Activated naive CD8-positive, alpha-beta T cell treated with anti-CD3 and anti-CD28 coated beads, Interleukin-2, amount 10 ng/mL, durations not matched to agents 7 days and 5 days (primary cell): ENCODE results near the gene TIGD3. TPM values are rescaled to one million over a fixed set of nuclear protein-coding genes. Genes with fewer than 3 reads are reported as not detected.

Experiments
- ATAC-seq: fragments of 150-1000 bp; cut with Tn5 transposase; one replicate; pipeline ENCODE4 v1.10.0; 2021; ENCODE audit warnings: low read depth, moderate library complexity
- POLR2A ChIA-PET: fragments of 350-600 bp; sonication (Branson Sonifier 250); formaldehyde crosslinking; loops from one replicate; lab custom pipeline; 2021; ENCODE audit warnings: antibody characterized with exemption; lab: Charles Lee
- DNase-seq: peaks from one replicate; pipeline ENCODE4 v3.0.0; 2021
- H3K27ac Mint-ChIP-seq: one replicate; pipeline ENCODE4 v1.8.0; 2022; ENCODE audit warnings: mild to moderate bottlenecking, mixed read lengths
- H3K27me3 Mint-ChIP-seq: one replicate; pipeline ENCODE4 v1.8.0; 2022; ENCODE audit warnings: mild to moderate bottlenecking, moderate library complexity, mixed read lengths
- H3K36me3 Mint-ChIP-seq: one replicate; pipeline ENCODE4 v1.8.0; 2021; ENCODE audit warnings: mild to moderate bottlenecking, mixed read lengths
- H3K4me1 Mint-ChIP-seq: one replicate; pipeline ENCODE4 v1.8.0; 2021; ENCODE audit warnings: mixed read lengths
- H3K4me3 Mint-ChIP-seq: one replicate; pipeline ENCODE4 v1.8.0; 2022; ENCODE audit warnings: mild to moderate bottlenecking, moderate library complexity, mixed read lengths
- H3K9me3 Mint-ChIP-seq: one replicate; pipeline ENCODE4 v1.8.0; 2021; ENCODE audit warnings: mixed read lengths
- total RNA-seq, 2 experiments: library from RNA; stranded (reverse); gene quantifications; one replicate each; pipeline ENCODE4 v1.2.3, GENCODE V29; 2021

Gene TIGD3
- total RNA-seq, 2 experiments from 2014 or later: 0.97 to 1.2 TPM

DNA sequence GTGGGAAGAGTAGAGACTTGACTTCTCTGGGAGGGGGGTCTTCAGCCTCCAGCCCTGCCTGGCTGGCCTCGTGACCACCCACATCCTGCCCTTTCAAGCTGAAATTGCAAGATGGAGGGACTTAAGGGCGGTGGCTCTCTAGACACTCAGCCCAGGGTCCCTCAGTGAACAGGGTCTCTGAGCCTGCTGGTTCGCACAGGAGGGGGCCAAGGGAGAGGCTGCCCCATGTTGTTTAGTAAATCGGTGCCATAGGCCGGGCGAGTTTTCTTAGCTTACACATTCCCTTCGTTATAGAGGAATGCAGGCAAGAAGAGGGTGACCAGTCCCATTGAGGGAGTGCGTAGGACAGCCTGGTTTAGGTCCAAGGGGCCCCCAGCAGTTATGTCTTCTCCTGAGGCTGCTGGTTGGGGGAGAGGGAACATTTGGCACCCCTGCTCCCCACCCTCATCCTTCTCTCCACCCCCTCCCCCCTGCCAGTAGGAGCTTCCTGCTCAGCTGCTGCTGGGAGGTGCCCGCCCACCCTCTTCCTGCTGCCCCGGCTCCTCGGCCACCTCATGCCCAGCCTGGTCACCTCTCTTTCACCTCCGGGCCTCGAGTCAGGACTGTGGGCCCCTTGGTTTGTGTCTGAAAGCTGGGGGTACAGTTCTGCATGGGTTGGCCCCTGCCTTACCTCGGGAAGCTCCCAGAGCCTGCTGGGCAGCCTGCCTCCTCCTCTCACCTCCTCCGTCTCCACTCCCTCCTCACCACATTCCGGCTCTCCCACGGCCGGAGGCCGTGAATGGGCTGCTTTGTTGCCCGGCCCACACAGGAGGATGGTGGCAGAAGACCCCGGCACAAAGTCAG is 35.8 kb downstream of the TIGD3 start:
- POLR2A ChIA-PET: interaction anchor here (0.9 to 1.6 kb wide), 5 partner anchors 12 to 33 kb away, joined by 3 to 5 read pairs (median 4); partner anchors contain the start of gene NEAT1
- DNase-seq: no peak
- Mint-ChIP-seq H3K4me1 (peaks cover 31% of the 10 kb centered on the region), H3K36me3 (peaks cover 13% of the 10 kb centered on the region), H3K27me3 (no peaks in the 10 kb centered on the region), H3K9me3 (no peaks in the 10 kb centered on the region), H3K4me3 (no peak overlapping the region), H3K27ac (peak overlapping the region; percentile 46)
- no peak for ATAC-seq

- POLR2A ChIA-PET: interaction anchor here (1.0 to 1.6 kb wide), 3 partner anchors 22 to 32 kb away, joined by 3 to 5 read pairs (median 4); partner anchors contain the start of gene NEAT1
- no peak for DNase-seq
- peaks cover 13% of the 10 kb centered on the region for H3K36me3 Mint-ChIP-seq
- no peak for ATAC-seq
- no peak overlapping the region for H3K27ac Mint-ChIP-seq
- no peaks in the 10 kb centered on the region for H3K9me3 Mint-ChIP-seq
- H3K4me1 Mint-ChIP-seq: peaks cover 29% of the 10 kb centered on the region
- H3K4me3 Mint-ChIP-seq: no peak overlapping the region
- H3K27me3 Mint-ChIP-seq: no peaks in the 10 kb centered on the region
Measured at GRCh38 chr11:65390996-65391395, 36.4 kb downstream of the TIGD3 start.

DNA sequence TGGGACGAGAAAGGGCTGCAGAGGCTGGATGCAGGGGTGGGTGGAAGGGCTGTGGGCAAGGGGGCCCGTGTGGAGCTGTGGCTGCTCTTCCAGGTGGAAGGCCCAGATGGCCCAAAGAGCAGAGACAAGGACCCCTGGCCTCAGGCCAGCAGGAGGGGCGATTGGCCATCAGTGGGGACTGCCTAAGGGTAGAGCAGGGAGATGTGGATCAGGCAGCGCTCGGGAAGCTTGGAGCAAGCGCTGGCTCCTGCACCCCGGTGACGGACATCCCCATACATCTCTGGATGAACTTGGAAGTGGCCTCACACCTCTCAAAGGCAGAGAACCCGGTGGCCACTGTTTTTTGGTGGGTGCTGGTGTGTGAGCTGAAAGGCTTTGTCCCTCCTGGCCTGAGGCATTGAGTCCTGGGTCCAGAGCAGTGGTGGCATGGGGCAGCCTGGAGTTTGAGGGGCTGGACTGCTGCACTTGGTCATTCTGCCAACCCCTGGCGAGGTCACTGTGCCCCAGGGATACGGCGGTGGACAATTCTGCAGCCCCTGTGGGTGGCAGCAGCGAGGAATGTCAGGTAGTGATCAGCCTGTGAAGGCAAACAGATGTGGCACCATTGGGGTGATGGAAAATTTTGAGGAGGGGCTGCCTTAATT is 37.8 kb downstream of the TIGD3 start:
- POLR2A ChIA-PET: interaction anchor here (1.2 kb wide), 1 partner anchor 27 kb away, joined by 7 read pairs; no protein-coding TSS in a partner anchor
- Mint-ChIP-seq H3K4me1 (peaks cover 27% of the 10 kb centered on the region), H3K27ac (no peak overlapping the region), H3K9me3 (no peaks in the 10 kb centered on the region), H3K36me3 (peaks cover 15% of the 10 kb centered on the region), H3K27me3 (no peaks in the 10 kb centered on the region), H3K4me3 (no peak overlapping the region)
- DNase-seq: no peak
- ATAC-seq: no peak

GRCh38 chr11:65392899-65393298 is 38.3 kb downstream of the TIGD3 start:
- Mint-ChIP-seq H3K27ac (peak overlapping the region; percentile 52), H3K9me3 (no peaks in the 10 kb centered on the region), H3K4me1 (peaks cover 25% of the 10 kb centered on the region), H3K27me3 (no peaks in the 10 kb centered on the region), H3K4me3 (no peak overlapping the region), H3K36me3 (peaks cover 17% of the 10 kb centered on the region)
- DNase-seq: no peak
- no peak for ATAC-seq
- POLR2A ChIA-PET: no interaction called here

DNA sequence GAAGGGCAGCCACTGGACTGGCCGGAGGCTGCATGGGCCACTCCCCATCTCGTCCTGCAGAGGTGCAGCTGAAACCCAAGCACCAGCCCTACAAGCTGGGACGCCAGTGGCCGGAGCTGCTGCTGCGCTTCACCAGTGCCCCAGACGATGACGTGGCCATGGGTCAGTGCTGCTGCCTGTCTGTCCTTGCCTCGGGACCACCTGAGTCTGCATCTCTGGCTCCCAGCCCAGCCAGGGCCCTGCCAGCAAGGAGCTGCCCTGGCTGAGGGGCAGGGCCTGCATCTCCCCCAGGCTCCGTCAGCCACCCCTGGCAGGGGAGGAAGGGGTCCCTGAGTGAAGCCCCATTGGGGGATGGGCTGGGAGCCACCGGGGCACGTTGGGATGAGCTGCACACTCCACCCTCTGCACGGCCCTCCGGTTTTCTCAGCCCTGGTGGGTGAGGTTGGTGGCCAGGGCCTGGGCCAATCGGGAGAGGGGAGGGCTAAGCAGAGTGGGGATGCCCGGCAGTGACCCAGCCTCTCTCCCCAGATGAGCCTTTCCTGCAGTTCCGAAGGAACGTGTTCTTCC is 39.0 kb downstream of the TIGD3 start:
- H3K4me1 Mint-ChIP-seq: peaks cover 18% of the 10 kb centered on the region
- no peak for DNase-seq

DNA sequence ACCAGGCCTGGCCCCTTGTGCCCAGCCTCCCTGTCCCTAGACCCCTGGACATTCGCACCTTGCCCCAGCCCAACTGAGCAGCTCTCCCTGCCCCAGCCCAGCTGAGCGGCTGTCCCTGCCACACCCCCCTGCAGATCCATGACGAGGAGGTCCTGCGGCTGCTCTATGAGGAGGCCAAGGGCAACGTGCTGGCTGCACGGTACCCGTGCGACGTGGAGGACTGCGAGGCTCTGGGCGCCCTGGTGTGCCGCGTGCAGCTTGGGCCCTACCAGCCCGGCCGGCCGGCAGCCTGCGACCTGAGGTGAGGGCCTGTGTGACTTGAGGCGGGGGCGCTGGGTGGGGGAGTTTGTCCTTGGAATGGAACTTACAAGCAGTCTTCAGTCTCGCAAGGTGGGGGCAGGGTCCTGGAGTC is 39.6 kb downstream of the TIGD3 start:
- H3K27ac Mint-ChIP-seq: no peak overlapping the region
- H3K4me3 Mint-ChIP-seq: no peak overlapping the region
- no peaks in the 10 kb centered on the region for H3K9me3 Mint-ChIP-seq
- POLR2A ChIA-PET: no interaction called here
- DNase-seq (no peak), ATAC-seq (no peak)
- H3K4me1 Mint-ChIP-seq: peaks cover 13% of the 10 kb centered on the region
- H3K36me3 Mint-ChIP-seq: peaks cover 15% of the 10 kb centered on the region
- H3K27me3 Mint-ChIP-seq: no peaks in the 10 kb centered on the region

More for the DNA sequence above, 39.0 kb downstream of the TIGD3 start:
- no peaks in the 10 kb centered on the region for H3K9me3 Mint-ChIP-seq
- H3K27ac Mint-ChIP-seq: no peak overlapping the region
- H3K27me3 Mint-ChIP-seq: no peaks in the 10 kb centered on the region
- POLR2A ChIA-PET: no interaction called here
- no peak overlapping the region for H3K4me3 Mint-ChIP-seq
- ATAC-seq: no peak
- H3K36me3 Mint-ChIP-seq: peaks cover 17% of the 10 kb centered on the region

DNA sequence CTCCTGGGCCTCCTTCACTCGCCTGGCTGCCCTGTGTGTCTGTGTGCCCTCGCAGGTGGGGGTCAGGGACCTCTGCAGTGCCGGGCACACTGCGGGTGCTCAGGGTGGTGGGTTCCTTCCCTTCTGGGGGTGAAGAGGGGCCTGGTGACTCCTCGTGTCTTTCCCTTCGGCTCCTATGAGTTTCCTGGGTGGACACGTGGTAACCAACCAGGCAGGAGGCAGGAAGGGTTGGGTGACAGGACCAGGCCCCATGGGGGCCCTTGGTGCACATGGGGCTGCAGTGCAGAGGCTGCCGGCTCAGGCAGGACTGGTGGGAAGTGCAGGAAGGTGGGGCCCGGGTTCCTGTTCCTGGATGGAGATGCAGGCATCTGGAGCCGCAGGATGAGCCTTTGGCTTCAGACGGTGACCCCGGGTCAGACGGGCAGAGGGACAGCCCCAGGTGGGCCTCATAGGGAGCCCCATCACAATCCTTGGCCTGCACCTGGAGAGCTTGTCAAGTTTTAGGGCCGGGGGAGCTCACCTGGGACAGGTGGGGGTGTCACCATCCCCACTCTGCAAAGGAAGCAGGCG is 41.5 kb downstream of the TIGD3 start:
- Mint-ChIP-seq H3K4me1 (peaks cover 3% of the 10 kb centered on the region), H3K27ac (no peak overlapping the region), H3K27me3 (no peaks in the 10 kb centered on the region), H3K9me3 (no peaks in the 10 kb centered on the region), H3K4me3 (no peak overlapping the region), H3K36me3 (peaks cover 12% of the 10 kb centered on the region)
- no peak for ATAC-seq
- POLR2A ChIA-PET: interaction anchor here (1.0 kb wide), 1 partner anchor 10 kb away, joined by 3 read pairs; the partner anchor contains the start of gene FRMD8
- DNase-seq: no peak

DNA sequence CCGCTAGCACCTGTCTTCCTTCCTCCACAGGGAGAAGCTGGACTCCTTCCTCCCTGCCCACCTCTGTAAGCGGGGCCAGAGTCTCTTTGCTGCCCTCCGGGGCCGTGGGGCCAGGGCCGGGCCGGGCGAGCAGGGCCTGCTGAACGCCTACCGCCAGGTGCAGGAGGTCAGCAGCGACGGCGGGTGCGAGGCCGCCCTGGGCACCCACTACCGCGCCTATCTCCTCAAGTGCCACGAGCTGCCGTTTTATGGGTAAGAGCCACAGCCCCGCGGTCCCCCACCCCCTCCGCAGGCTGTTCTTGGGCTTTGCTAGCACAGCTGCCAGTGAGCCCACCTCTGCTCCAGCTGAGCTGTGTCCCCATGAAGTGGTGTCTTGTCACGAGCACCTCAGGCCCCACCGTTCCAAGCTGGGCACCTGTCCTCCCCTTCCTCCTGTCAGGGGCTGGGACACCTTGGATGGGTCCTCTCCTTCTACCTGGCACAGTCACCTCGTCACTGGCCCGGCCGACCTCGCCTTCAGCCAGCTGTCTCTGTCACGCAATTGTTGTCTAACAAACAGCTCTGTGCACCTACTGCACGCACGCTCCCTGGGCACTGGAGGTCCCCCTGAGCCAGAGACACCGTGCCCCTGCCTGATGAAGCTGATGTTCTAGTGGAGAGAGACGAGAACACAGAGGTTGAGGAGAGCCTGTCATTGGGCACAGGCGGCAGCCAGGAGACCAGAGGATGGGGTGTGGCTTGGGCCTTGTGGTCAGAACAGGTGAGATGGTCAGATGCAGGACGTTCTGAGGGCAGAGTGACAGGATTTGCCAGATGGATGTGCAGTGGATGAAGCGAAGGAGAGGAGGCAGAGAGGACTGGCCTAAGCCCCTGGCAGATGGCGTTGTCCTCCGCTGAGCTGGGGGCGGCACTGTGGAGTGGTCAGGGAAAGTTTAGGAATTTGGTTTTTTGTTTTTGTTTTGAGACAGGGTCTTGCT is 42.5 kb downstream of the TIGD3 start:
- no peaks in the 10 kb centered on the region for H3K9me3 Mint-ChIP-seq
- no peak overlapping the region for H3K4me3 Mint-ChIP-seq
- H3K4me1 Mint-ChIP-seq: peaks cover 2% of the 10 kb centered on the region
- DNase-seq (no peak), ATAC-seq (no peak)
- H3K36me3 Mint-ChIP-seq: peaks cover 12% of the 10 kb centered on the region
- H3K27me3 Mint-ChIP-seq: no peaks in the 10 kb centered on the region
- POLR2A ChIA-PET: interaction anchor here (1.0 kb wide), 1 partner anchor 11 kb away, joined by 3 read pairs; the partner anchor contains the start of gene FRMD8
- H3K27ac Mint-ChIP-seq: no peak overlapping the region

- DNase-seq (no peak), ATAC-seq (no peak)
- POLR2A ChIA-PET: interaction anchor here (0.7 kb wide), 1 partner anchor 11 kb away, joined by 4 read pairs; no protein-coding TSS in a partner anchor
- no peak overlapping the region for H3K4me3 Mint-ChIP-seq
- H3K27me3 Mint-ChIP-seq: no peaks in the 10 kb centered on the region
- H3K9me3 Mint-ChIP-seq: no peaks in the 10 kb centered on the region
- H3K4me1 Mint-ChIP-seq: peaks cover 1% of the 10 kb centered on the region
- no peak overlapping the region for H3K27ac Mint-ChIP-seq
- peaks cover 7% of the 10 kb centered on the region for H3K36me3 Mint-ChIP-seq
Measured at GRCh38 chr11:65398362-65398910, 43.9 kb downstream of the TIGD3 start.

DNA sequence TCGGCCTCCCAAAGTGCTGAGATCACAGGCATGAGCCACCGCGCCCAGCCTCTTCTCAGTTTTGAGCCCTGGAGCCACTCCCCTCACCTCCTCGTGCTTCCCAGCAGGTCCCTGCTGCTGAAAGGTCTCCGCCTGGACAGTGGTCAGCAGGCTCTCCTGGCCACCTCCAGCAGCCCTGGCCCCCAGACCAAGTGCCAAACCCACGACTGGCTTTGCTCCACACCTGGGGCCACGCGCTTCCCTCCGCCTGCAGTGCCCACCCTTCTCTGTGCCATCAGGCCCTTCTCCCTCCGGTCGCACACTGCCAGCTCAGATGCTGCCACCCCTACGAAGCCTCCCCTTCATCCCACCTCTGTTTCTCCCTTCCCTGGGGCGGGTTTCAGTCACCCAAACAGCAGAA is 44.7 kb downstream of the TIGD3 start:
- no peak overlapping the region for H3K4me3 Mint-ChIP-seq
- POLR2A ChIA-PET: no interaction called here
- H3K9me3 Mint-ChIP-seq: no peaks in the 10 kb centered on the region
- no peak for DNase-seq
- ATAC-seq: no peak
- H3K27ac Mint-ChIP-seq: no peak overlapping the region
- no peaks in the 10 kb centered on the region for H3K27me3 Mint-ChIP-seq
- peaks cover 7% of the 10 kb centered on the region for H3K36me3 Mint-ChIP-seq
- H3K4me1 Mint-ChIP-seq: peaks cover 3% of the 10 kb centered on the region

- H3K9me3 Mint-ChIP-seq: no peaks in the 10 kb centered on the region
- POLR2A ChIA-PET: no interaction called here
- H3K4me3 Mint-ChIP-seq: no peak overlapping the region
- no peaks in the 10 kb centered on the region for H3K27me3 Mint-ChIP-seq
- peaks cover 7% of the 10 kb centered on the region for H3K36me3 Mint-ChIP-seq
- H3K4me1 Mint-ChIP-seq: peaks cover 4% of the 10 kb centered on the region
- H3K27ac Mint-ChIP-seq: no peak overlapping the region
- DNase-seq: no peak
- no peak for ATAC-seq
Measured at GRCh38 chr11:65399845-65400244, 45.3 kb downstream of the TIGD3 start.
